HG02759 (cell line): Measurements from ENCODE around the gene OR52E1.
"Not testable (repeated sequence)": the region's sequence is repeated elsewhere in the genome, so short reads cannot be mapped to it uniquely, and the experiment has no call there.

Experiments
- ATAC-seq: cut with Tn5 transposase; IDR thresholded peaks from one replicate; pipeline ENCODE4 v1.9.1; 2021; ENCODE audit warnings: mild to moderate bottlenecking, moderate library complexity; ENCODE audit not compliant: unreplicated experiment

The OR52E1 gene

DNA sequence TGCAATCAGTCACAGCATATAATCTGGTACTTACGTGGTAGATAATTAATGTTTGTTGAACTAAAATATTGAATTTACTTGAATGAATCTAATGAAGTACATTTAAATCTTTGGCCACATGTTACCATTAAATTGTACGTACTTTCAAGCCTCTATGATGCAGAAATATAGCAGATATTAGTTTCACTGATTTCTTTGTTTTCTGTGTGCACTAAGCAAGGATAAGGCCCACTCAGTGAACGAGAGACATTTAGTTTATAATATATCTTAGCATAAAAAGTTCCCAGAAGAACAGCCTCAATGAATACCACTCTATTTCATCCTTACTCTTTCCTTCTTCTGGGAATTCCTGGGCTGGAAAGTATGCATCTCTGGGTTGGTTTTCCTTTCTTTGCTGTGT is at the start of gene OR52E1:
Gene OR52E1 (plus strand): TSS at position 301 of the 400 bp plus-strand sequence.
- ATAC-seq, result no peak

DNA sequence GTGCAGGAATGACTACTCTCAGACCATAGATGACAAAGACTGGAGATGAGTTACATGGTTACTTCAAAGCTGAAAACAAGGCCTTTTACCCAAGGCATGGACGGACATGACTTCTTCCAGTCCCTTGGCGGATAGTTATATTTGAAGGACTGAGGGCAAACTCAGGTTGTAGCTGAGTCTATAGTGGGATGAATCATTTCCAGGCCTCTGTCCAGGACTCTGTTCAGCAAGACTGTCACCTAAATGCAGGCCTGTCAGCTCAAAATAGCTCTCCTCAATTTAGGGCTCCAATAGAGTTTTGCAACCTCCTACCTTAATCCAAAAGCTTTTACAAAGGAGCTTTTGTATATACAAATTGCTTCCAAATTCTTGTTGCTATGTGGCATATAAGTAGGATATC is 47.4 kb upstream of the OR52E1 start:
- no peak for ATAC-seq

DNA sequence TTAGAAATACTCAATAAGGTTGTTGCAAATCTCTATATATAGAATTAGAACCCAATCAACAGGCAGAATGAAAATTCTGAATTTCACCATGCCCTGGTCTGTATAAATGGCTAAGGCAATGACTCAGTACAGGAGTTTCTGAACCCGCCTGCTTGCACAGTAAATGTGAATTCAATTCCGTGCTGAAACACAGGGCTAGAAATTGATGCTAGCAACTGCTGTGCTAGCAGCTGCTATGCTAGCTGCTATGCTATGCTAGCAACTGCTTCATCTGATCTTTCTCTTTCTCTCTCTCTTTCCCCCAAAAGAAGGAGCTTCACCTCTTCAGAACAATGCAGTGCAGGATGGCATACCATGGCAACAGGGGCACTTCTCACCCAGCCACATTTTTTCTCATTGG is 32.7 kb upstream of the OR52E1 start:
- ATAC-seq, result no peak

DNA sequence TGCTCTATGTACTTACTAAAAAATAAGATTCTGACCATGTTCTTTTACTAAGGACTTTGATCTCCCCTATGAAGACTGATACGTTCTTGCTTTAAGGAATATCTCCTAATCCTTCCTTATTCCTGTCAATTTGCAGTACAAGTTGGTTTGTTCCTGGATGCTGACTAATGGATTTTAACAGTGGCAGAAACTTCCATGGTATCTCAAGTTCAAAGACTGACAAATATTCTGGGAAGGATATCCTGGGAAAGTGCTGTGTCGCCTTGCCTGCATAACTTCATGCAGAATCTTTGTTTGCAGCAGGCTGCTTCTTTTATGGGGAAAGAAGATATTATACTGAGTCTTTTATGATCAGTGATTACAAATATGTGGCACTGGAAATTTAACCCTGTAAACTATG is 31.4 kb upstream of the OR52E1 start:
- no peak for ATAC-seq

DNA sequence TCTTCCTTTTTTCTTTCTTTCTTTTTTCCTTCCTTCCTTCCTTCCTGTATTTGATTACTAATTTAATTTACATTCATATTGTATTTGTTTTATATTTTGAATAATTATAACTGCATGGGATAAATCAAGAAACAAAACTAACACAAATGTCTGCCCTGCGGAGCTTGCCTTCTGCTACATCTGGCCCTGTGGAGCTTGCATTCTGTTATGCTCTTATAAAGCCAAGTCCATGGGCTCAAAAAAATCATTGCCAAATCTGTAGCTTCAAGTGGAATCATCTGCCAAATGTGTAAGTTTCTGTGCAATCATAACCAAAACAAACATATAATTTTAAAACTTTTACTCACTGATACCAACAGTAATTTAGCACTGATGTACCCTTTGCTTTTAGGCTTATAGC is 31.0 kb upstream of the OR52E1 start:
- ATAC-seq, result no peak

DNA sequence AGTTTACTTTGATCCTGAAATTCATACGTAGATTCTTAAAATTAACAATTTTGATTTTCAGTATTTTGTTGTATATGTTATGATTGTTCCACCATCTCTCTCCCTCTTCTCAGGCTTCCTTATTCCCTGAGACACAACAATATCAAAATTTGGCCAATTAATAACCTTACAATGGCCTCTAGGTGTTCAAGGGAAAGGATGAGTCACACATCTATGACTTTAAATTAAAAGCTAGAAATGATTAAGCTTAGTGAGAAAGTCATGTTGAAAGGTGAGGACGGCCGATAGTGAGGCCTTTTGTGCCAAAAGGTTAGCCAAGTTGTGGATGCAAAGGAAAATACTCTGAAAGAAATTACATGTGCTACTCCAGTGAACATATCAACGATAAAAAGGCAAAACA is 28.5 kb upstream of the OR52E1 start:
- no peak for ATAC-seq

DNA sequence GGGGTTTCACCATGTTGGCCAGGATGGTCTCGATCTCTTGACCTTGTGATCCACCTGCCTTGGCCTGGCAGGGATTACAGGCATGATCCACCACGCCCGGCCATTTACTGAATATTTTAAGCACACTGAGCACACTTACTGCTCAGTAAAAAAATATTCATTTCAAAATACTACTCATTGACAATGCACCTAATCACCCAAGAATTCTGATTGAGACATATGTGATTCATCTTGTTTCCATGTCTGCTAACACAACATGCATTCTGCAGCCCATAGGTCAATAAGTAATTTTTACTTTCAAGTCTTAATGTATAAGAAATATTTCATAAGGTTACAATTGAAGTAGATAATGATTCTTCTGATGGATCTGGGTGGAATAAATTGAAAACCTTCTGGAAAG is 27.3 kb upstream of the OR52E1 start:
- ATAC-seq, result no peak

DNA sequence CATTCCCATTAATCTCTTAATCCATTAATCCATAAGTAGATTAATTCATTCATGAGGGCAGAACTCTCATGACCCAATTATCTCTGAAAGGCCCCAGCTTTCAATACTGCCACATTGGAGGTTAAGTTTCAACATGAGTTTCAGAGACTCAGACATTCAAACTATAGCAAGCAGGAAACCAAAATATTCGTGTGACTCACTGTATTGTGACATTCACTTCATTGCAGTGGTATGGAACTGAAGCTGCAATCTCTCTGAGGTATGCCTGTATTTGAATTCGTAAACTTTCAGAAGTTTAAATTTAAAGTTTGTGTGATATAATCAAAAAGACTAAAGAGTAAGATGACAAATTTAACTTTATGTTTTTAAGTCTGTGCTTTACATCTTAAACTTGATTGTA is 26.0 kb upstream of the OR52E1 start:
- no peak for ATAC-seq

DNA sequence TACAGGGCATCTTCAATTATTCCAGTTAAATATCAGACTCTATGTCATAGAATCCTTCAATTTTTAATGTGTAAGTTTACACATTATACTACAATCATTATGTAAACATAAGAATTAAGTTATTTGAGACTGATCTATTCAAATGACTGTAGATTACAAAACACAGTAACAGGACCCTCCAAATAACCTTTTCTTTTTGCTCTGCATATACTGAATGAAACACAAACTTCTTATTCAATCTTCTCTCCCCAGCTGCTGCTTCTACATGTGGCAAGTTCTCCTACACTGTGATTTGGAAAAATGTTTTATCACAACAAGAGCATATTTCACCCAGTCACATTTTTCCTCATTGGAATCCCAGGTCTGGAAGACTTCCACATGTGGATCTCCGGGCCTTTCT is 23.1 kb upstream of the OR52E1 start, which contains the start of gene OR52J3:
Gene OR52J3 (plus strand): TSS at position 301 of the 400 bp plus-strand sequence. CDS start 0 bp downstream, at position 301.
- no peak for ATAC-seq

DNA sequence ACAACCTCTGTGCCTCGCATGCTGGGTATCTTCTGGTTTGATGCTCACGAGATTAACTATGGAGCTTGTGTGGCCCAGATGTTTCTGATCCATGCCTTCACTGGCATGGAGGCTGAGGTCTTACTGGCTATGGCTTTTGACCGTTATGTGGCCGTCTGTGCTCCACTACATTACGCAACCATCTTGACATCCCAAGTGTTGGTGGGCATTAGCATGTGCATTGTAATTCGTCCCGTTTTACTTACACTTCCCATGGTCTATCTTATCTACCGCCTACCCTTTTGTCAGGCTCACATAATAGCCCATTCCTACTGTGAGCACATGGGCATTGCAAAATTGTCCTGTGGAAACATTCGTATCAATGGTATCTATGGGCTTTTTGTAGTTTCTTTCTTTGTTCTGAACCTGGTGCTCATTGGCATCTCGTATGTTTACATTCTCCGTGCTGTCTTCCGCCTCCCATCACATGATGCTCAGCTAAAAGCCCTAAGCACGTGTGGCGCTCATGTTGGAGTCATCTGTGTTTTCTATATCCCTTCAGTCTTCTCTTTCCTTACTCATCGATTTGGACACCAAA is 22.5 kb upstream of the OR52E1 start:
- no peak for ATAC-seq

DNA sequence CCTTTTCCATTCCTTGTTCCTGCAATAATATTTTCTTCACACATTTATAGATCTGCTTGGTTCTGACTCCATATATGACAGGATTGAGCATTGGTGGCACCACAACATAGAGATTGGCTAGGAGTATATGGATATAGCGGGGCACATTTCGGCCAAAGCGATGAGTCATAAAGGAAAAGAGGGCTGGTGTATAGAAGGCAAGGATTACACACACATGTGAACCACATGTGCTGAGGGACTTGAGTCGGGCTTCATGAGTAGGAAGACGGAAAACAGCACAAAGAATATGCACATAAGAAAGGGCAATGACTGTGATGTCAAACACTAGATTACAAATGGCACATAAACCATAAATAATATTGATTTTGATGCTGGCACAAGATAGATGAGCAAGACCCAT is 10.7 kb upstream of the OR52E1 start:
- ATAC-seq, result not testable (repeated sequence)

DNA sequence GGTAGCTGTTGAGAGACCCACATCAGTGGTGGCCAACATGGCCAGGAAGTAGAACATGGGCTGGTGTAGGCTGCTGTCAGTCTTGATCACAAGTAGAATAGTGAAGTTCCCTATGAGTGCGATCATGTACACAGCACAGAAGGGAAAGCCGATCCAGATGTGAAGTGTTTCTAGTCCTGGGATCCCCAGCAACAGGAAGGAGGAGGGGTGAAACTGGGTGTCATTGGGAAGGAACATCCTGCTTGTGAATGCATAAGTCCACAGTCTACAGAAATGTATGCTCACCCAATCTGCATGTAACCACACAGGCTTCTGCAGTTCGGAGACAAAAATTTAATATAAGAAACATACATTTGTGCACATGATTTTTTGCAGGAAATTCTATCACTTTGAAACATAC is 10.0 kb upstream of the OR52E1 start, which contains the start of gene OR52E2:
Gene OR52E2 (minus strand): TSS at position 237 of the 400 bp plus-strand sequence. CDS start 0 bp downstream, at position 237.
- no peak for ATAC-seq

DNA sequence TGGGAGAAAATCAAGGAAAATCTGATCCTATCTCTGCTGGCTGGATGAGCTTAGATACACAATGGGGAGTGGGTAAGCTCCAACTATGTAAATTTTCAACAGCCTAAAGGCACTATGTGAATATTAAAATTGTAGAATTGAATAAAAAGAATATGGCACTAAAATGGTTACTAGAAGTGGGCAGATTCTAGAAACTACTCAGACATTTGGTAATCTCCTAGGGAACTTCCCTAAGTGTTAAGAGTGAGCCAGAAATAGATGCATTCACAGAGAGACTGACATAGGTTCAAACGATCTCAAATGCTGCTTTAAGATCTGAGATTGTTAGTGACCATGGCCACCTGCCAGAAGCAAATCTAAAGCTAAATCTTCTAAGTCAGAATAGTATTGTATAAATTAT is 4.3 kb upstream of the OR52E1 start:
- no peak for ATAC-seq

DNA sequence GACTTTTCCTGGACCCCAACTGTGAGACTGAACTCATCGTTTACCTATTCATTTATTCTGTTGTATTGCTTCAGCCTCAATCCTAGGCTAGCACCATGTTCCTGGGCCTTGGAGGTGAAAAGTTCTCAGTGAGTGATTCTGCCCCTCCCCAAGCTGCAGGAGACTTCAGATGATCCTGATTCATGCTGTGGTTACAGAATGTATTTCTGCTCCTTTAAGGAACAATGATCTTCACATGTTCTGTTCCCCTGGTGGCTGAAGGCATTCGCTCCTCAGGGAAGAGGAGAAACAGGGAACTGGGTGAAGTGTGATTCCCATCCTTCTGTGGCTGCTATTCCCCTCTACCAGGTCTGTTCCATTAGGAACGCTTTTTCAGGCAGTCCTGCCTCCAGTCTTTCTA is 2.4 kb downstream of the OR52E1 start:
- no peak for ATAC-seq

DNA sequence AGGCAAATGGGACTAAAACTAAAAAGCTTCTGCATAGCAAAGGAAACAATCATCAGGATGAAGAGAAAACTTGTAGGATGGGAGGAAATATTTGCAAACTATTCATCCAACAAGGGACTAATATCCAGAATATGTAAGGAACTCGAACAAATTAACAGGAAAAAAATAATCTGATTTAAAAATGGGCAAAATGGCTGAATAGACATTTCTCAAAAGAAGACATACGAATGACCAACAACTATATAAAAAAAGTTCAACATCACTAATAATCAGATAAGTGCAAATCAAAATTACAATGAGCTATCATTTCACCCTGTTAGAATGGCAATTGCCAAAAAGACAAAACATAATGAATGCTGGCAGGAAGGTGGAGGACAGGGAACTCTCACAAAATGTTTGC is 12.0 kb downstream of the OR52E1 start:
- no peak for ATAC-seq

DNA sequence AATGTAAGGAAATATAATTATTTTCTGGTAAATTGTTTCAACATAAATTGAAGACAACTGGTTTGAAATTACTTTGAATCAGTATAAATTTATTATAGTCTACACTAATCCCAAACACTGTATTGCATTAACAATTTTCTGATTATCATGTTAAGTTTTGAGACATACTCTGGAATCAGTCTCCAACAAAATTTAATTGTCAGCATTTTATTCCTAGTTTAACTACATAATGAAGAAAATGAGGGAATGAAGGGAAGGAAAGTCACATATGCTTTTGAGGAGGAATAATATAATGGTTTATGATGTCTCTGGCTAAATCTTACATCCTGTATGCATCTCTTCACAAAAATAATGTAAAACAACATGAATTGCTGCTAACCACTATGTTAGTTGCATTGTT is 14.2 kb downstream of the OR52E1 start:
- ATAC-seq, result no peak

DNA sequence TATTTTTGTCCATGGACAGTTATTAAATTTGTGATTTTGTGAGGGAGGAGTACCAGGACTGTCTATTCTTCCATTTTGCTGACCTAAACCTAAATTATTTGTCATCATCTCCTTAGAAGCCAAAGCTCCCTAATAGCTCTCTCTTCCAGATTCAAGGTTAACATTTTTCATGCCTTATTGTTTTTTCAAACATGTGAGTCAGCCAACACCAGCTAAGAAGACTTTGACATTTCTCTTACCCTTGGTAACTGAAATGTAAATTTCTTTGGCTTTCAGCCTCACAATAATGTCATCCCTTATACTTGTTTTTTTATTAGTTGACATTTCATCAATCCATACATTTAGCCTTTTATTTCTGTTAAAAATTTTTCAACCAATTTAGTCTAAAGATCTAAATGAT is 19.2 kb downstream of the OR52E1 start:
- ATAC-seq, result no peak

DNA sequence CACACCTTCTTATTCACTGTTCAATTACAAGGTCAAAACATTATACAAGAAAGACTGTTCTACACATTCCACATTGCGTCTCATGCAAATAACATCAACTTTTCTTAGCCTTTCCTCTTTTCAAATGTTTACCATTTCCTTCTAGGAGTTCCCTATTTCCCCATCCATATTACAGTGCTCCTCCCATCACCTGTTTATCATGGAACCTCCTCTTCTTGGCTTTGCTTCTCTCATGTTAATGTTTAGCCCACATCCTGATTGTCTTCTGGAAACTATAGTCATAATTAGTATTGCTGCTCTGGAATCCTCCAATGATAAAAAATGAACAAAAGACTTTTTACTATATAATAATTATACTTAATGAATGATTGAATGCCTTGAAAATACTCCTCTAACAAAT is 21.3 kb downstream of the OR52E1 start:
- no peak for ATAC-seq

DNA sequence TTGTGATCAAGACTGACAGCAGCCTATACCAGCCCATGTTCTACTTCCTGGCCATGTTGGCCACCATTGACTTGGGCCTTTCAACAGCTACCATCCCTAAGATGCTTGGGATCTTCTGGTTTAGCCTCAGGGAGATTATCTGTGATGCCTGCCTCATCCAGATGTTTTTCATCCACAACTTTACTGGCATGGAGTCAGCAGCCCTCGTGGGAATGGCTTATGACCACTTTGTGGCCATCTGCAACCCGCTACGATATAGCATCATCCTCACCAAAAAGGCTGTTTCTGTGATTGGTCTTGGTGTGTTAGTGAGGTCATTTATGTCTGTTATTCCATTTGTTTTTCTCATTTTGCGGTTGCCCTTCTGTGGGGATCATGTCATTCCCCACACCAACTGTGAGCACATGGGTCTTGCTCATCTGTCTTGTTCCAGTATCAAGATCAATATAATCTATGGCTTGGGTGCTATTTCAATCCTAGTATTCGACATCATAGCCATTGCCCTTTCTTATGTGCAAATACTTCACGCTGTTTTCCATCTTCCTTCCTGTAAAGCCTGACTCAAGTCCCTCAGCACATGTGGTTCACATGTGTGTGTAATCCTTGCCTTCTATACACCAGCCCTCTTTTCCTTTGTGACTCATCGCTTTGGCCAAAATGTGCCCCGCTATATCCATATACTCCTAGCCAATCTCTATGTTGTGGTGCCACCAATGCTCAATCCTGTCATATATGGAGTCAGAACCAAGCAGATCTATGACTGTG is 23.6 kb downstream of the OR52E1 start:
- ATAC-seq, result no peak

DNA sequence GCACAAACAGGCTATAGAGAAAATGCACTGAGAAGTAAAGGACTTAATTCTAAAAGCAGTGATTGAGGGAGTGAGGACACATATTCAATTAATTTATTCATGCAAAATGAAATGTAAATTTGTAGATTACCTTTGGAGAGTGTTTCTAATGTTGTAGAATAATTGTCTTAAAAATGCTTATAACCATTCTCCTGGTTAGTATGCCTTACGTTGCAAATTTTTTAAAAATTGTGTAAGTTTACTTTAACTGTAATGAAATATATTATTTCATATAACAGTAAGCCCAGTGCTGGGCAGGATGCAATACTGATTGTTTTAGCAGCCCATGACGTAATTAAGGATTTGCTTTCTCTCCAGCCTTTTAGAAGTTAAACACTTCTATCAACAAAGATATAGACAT is 26.6 kb downstream of the OR52E1 start:
- ATAC-seq, result no peak

DNA sequence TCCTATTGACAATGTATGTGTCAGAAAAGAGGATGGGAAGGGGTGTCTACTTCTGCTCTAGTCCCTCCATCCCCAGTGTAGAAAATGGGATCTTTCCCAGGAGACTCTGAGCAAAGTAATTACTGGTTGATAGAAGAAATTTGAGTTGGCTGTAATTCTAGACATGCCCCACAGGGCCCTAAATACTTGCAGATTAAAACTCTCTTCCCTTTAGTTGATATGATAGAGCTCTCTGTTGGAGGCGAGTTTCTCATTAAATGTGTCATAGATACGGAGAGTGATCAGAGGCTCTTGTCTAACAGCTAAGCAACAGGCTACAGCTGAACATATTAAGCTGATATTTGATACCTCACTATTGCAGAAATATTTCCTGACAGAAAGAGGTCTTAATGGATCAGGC is 32.9 kb downstream of the OR52E1 start:
- ATAC-seq, result no peak

DNA sequence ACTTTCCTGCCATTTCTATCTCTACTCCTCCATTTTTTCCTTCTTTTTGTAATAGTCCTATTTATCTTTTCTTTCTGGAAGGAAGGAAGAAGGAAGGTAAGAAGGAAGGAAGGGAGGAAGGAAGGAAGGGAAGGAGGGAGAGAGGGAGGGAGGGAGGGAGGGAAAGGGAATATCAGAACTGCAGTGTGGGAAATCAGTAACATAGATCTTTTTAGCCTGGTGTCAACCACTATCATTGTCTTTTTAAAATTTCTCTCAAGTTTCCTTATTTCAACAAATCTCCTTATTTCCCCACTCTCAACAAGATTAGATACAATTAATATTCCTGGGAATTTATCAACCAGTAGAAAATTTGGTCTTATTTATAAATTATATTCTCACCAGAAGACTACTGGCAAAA is 33.7 kb downstream of the OR52E1 start:
- no peak for ATAC-seq

DNA sequence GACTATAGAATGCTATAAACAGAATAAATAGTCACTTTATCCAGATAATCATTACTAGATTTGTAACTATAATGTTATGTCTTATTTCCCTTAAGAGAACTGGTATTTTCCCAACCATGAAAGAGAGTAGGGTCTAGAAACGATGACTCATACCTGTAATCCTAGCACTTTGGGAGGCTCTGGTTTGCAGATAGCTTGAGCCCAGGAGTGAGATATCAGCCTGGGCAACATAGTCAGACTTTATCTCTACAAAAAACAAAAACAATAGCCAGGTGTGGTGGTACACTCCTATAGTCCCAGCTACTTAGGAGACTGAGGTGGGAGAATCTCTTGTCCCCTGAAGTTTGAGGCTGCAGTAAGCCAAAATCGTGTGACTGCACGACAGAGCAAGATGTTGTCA is 37.9 kb downstream of the OR52E1 start:
- no peak for ATAC-seq
